HepG2 (cell line): Measurements from ENCODE around the gene MBTPS2.

Experiments
- CBX5 ChIP-seq: sonication (generic); formaldehyde crosslinking; IDR thresholded peaks from 2 replicates; pipeline ENCODE4 v1.4.0; 2020; ENCODE audit warnings: missing genetic modification reagents, borderline replicate concordance
- E2F1 ChIP-seq: sonication (generic); formaldehyde crosslinking; IDR thresholded peaks from 2 replicates; pipeline ENCODE4 v1.5.0; 2020; ENCODE audit warnings: missing genetic modification reagents
- EZH2 ChIP-seq: conservative IDR thresholded peaks from 2 replicates; pipeline ENCODE4 v1.6.1; 2012; ENCODE audit warnings: mild to moderate bottlenecking, low read depth, low read length, moderate library complexity
- MXI1 ChIP-seq: IDR thresholded peaks from 3 replicates; pipeline ENCODE4 v1.6.1; 2012; ENCODE audit warnings: low read depth, low read length, inconsistent platforms, borderline replicate concordance
- POLR2AphosphoS5 ChIP-seq: IDR thresholded peaks from 2 replicates; pipeline ENCODE4 v1.6.1; 2012; ENCODE audit warnings: low read depth, low read length
- SP2 ChIP-seq: sonication (generic); formaldehyde crosslinking; IDR thresholded peaks from 2 replicates; pipeline ENCODE4 v1.5.1; 2020; ENCODE audit warnings: mild to moderate bottlenecking, missing genetic modification reagents
- YEATS4 ChIP-seq: sonication (generic); formaldehyde crosslinking; IDR thresholded peaks from 2 replicates; pipeline ENCODE4 v1.4.0; 2020; ENCODE audit warnings: missing genetic modification reagents, borderline replicate concordance
- ZBTB7A ChIP-seq: sonication (generic); formaldehyde crosslinking; IDR thresholded peaks from 2 replicates; pipeline ENCODE4 v1.8.0; 2022; ENCODE audit warnings: mild to moderate bottlenecking, missing genetic modification reagents
- ZNF274 ChIP-seq: sonication (generic); formaldehyde crosslinking; IDR thresholded peaks from 2 replicates; pipeline ENCODE4 v1.5.1; 2020; ENCODE audit warnings: mild to moderate bottlenecking, missing genetic modification reagents
- TF ChIP-seq, protein P1 (sequence below): sonication (generic); formaldehyde crosslinking; IDR thresholded peaks from 2 replicates; pipeline ENCODE4 v1.5.0; 2020; ENCODE audit warnings: mild to moderate bottlenecking, missing genetic modification reagents, moderate library complexity
- TF ChIP-seq, protein P2 (sequence below): sonication (generic); formaldehyde crosslinking; IDR thresholded peaks from 2 replicates; pipeline ENCODE4 v1.9.0; 2022; ENCODE audit warnings: missing genetic modification reagents, mild to moderate bottlenecking, borderline replicate concordance

- TF ChIP-seq, protein P1, sequence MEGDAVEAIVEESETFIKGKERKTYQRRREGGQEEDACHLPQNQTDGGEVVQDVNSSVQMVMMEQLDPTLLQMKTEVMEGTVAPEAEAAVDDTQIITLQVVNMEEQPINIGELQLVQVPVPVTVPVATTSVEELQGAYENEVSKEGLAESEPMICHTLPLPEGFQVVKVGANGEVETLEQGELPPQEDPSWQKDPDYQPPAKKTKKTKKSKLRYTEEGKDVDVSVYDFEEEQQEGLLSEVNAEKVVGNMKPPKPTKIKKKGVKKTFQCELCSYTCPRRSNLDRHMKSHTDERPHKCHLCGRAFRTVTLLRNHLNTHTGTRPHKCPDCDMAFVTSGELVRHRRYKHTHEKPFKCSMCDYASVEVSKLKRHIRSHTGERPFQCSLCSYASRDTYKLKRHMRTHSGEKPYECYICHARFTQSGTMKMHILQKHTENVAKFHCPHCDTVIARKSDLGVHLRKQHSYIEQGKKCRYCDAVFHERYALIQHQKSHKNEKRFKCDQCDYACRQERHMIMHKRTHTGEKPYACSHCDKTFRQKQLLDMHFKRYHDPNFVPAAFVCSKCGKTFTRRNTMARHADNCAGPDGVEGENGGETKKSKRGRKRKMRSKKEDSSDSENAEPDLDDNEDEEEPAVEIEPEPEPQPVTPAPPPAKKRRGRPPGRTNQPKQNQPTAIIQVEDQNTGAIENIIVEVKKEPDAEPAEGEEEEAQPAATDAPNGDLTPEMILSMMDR (CRISPR knock-in tag) = no peak
- TF ChIP-seq, protein P2, sequence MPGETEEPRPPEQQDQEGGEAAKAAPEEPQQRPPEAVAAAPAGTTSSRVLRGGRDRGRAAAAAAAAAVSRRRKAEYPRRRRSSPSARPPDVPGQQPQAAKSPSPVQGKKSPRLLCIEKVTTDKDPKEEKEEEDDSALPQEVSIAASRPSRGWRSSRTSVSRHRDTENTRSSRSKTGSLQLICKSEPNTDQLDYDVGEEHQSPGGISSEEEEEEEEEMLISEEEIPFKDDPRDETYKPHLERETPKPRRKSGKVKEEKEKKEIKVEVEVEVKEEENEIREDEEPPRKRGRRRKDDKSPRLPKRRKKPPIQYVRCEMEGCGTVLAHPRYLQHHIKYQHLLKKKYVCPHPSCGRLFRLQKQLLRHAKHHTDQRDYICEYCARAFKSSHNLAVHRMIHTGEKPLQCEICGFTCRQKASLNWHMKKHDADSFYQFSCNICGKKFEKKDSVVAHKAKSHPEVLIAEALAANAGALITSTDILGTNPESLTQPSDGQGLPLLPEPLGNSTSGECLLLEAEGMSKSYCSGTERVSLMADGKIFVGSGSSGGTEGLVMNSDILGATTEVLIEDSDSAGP = no peak
- TF ChIP-seq EZH2 = no peak
- TF ChIP-seq POLR2AphosphoS5 = no peak
- TF ChIP-seq CBX5 (CRISPR knock-in tag) = no peak
- TF ChIP-seq SP2 (CRISPR knock-in tag) = no peak
- no peak for TF ChIP-seq MXI1
- no peak for TF ChIP-seq ZBTB7A (CRISPR knock-in tag)
- no peak for TF ChIP-seq E2F1 (CRISPR knock-in tag)
- TF ChIP-seq ZNF274 = no peak
- no peak for TF ChIP-seq YEATS4 (CRISPR knock-in tag)
Observed at GRCh38 chrX:21799767-21800166, 39.6 kb upstream of the MBTPS2 start.
